ENCODE measurements around the gene SFN.
A peak's percentile ranks its signal among the peaks of the same experiment; 100 is the strongest.

Gene SFN

DNA sequence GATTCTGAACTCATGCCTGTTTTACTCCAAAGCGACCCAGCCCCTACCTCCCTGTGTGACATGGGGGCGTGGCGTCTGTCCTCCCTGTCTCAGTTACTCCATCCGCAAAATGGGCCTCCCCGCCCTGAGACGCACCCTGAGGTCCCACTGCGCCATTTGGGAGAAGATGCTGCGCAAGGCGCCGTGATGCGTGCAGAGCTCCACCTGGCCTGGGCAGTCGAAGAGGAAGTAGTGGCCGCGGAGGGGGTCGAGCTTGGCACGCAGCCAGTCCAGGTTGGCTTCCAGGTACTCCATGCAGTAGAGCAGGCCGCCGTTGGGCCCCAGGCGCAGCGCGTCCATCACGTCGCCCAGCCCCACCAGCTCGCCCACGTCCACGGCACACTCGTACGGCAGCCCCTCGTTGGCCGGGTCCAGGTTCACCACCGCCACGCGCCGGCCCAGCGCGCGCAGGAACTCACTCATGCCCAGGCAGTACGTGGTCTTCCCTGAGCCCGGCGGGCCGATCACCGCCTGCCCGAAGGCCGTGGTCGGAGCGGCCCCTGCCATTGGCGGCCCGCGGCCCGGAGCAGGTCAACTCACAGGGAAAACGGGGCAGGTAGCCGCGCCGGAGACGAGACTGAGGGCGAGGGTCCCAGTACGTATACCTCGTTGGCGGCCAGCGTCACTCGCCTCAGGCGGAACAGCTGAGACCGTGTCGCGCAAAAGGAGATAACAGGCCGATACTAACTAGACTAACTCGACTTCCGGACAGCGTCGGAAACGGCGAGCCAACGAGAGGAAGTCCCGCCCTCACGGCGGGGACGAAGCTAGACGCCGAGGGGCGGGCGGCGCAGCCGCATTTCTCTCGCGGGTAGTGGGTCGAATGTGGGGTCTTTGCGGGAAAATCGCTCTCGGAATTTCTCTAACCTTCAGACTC lies 26.9 kb downstream of the SFN start, which contains the start of gene GPN2:
Gene GPN2, minus strand, starts transcription at position 733 of the 916 bp plus-strand sequence. Its CDS starts 187 bp downstream, at position 546.
- peak within 1 kb of the TSS; percentile 98 for H3K14ac ChIP-seq (ENCODE audit: low read length)
- no peaks in the 10 kb centered on the region for H3K9me3 ChIP-seq (replicated peaks in 1 of 2; ENCODE audit: control insufficient read depth in 2 of 2, insufficient read depth in 1 of 2, low read depth in 1 of 2, low read length in 2 of 2)
- peak within 1 kb of the TSS; percentile 95 for H3K4me2 ChIP-seq (ENCODE audit: insufficient read depth, low read length, poor library complexity, severe bottlenecking)
- H4K8ac ChIP-seq (ENCODE audit: low read depth, low read length) = no peak within 1 kb of the TSS
- peak within 1 kb of the TSS; percentile 16 for H4K91ac ChIP-seq (ENCODE audit: low read depth, low read length, poor library complexity)
- peaks cover 5 to 9% of the 10 kb centered on the region in 2 donors for H3K4me1 ChIP-seq (ENCODE audit: control insufficient read depth in 2 of 2, insufficient read depth in 1 of 2, low read depth in 1 of 2, low read length in 2 of 2)
- peak within 1 kb of the TSS; percentile 70 to 99 for H3K4me3 ChIP-seq (ENCODE audit: low read length in 2 of 2)
- WGBS, 2 donors (ENCODE audit: extremely low coverage in 2 of 2, insufficient read length in 2 of 2, insufficient replicate concordance in 1 of 2) = no CpG with 5 or more reads among the region's 89 CpGs
- peak; percentile 56 for DNase-seq (ENCODE audit: low spot score)
- peak within 1 kb of the TSS; percentile 27 for H2BK12ac ChIP-seq (ENCODE audit: low read length)
- H3K27ac ChIP-seq (replicated peaks; ENCODE audit: low read length) = peak within 1 kb of the TSS; percentile 57
- H3K18ac ChIP-seq (ENCODE audit: low read length) = peak within 1 kb of the TSS; percentile 91
- peak within 1 kb of the TSS; percentile 95 for H3K23ac ChIP-seq (ENCODE audit: low read depth, low read length, poor library complexity)
- H2BK120ac ChIP-seq (ENCODE audit: low read depth, low read length) = peak within 1 kb of the TSS; percentile 67
- H3K36me3 ChIP-seq (replicated peaks in 1 of 2; ENCODE audit: control insufficient read depth in 2 of 2, insufficient read depth in 2 of 2, low read length in 2 of 2) = peaks cover 31 to 65% of the 10 kb centered on the region in 2 donors
- H2AFZ ChIP-seq (ENCODE audit: low read length) = peak within 1 kb of the TSS; percentile 94
- H2BK15ac ChIP-seq (ENCODE audit: low read length) = no peak within 1 kb of the TSS
- peak within 1 kb of the TSS; percentile 2 for H2BK5ac ChIP-seq (ENCODE audit: low read length)
- peak within 1 kb of the TSS; percentile 69 for H2AK5ac ChIP-seq (ENCODE audit: low read depth, low read length)
- H3K79me1 ChIP-seq (ENCODE audit: low read depth, low read length) = peaks cover 7% of the 10 kb centered on the region
- H3K4ac ChIP-seq (ENCODE audit: low read length) = no peak within 1 kb of the TSS
- H3K9ac ChIP-seq (ENCODE audit: low read depth, low read length, poor library complexity) = peak within 1 kb of the TSS; percentile 100
- no peaks in the 10 kb centered on the region for H3K27me3 ChIP-seq (ENCODE audit: control insufficient read depth in 3 of 3, insufficient read depth in 3 of 3, low read depth in 1 of 3, low read length in 3 of 3)

DNA sequence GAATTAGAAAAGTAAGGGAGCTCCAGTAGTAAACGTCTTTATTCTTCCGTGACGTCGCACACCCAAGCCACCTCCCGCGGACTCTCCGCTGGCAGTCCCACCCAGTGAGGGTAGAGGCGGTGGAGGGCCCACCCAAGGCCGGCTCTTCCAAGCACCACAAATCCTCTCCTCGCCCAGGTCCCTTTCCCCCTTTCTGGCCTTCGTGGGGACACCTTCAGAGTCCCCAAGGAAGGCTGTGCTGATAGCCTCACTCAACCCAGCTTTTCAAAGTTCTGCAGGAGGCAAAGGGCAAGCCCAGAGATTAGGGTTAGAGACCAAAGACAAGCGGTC lies 27.5 kb downstream of the SFN start:
- peak overlapping the region; percentile 94 for H2AFZ ChIP-seq (ENCODE audit: low read length)
- peak overlapping the region; percentile 2 for H2BK5ac ChIP-seq (ENCODE audit: low read length)
- H3K4me3 ChIP-seq (ENCODE audit: low read length in 2 of 2) = peak overlapping the region; percentile 70 to 99
- WGBS, 2 donors (ENCODE audit: extremely low coverage in 2 of 2, insufficient read length in 2 of 2, insufficient replicate concordance in 1 of 2) = no CpG with 5 or more reads among the region's 12 CpGs
- peaks cover 29 to 66% of the 10 kb centered on the region in 2 donors for H3K36me3 ChIP-seq (replicated peaks in 1 of 2; ENCODE audit: control insufficient read depth in 2 of 2, insufficient read depth in 2 of 2, low read length in 2 of 2)
- H2BK120ac ChIP-seq (ENCODE audit: low read depth, low read length) = no peak overlapping the region
- peak overlapping the region; percentile 71 for H3K9ac ChIP-seq (ENCODE audit: low read depth, low read length, poor library complexity)
- H3K4ac ChIP-seq (ENCODE audit: low read length) = no peak overlapping the region
- H3K9me3 ChIP-seq (replicated peaks in 1 of 2; ENCODE audit: control insufficient read depth in 2 of 2, insufficient read depth in 1 of 2, low read depth in 1 of 2, low read length in 2 of 2) = no peaks in the 10 kb centered on the region
- H4K91ac ChIP-seq (ENCODE audit: low read depth, low read length, poor library complexity) = no peak overlapping the region
- DNase-seq (ENCODE audit: low spot score) = no peak
- peak overlapping the region; percentile 31 for H3K18ac ChIP-seq (ENCODE audit: low read length)
- H3K23ac ChIP-seq (ENCODE audit: low read depth, low read length, poor library complexity) = no peak overlapping the region
- H3K27me3 ChIP-seq (ENCODE audit: control insufficient read depth in 3 of 3, insufficient read depth in 3 of 3, low read depth in 1 of 3, low read length in 3 of 3) = no peaks in the 10 kb centered on the region
- peak overlapping the region; percentile 66 for H3K4me2 ChIP-seq (ENCODE audit: insufficient read depth, low read length, poor library complexity, severe bottlenecking)
- no peak overlapping the region for H3K27ac ChIP-seq (replicated peaks; ENCODE audit: low read length)
- H2AK5ac ChIP-seq (ENCODE audit: low read depth, low read length) = peak overlapping the region; percentile 11
- peaks cover 7% of the 10 kb centered on the region for H3K79me1 ChIP-seq (ENCODE audit: low read depth, low read length)
- no peak overlapping the region for H2BK15ac ChIP-seq (ENCODE audit: low read length)
- peaks cover 5 to 9% of the 10 kb centered on the region in 2 donors for H3K4me1 ChIP-seq (ENCODE audit: control insufficient read depth in 2 of 2, insufficient read depth in 1 of 2, low read depth in 1 of 2, low read length in 2 of 2)
- no peak overlapping the region for H4K8ac ChIP-seq (ENCODE audit: low read depth, low read length)
- no peak overlapping the region for H2BK12ac ChIP-seq (ENCODE audit: low read length)
- no peak overlapping the region for H3K14ac ChIP-seq (ENCODE audit: low read length)

DNA sequence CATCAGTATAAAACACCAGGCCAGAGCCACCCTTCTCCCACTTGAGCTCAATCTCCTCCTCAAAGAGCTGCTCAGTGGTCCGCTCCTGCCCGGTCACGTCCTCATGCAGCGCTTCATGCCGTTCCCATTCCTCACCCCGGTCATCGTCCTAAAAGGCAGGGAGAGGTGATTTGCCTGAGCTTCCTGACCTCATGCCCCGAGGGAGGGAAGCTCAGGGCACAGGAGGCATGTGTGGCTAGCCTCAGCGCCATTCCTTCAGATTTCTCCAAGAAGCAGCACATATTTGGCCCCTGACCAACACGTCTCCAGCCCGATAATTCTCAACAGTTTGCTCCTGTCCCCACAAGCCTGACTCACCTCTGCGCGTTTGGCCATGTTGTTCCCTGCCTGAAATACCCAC lies 31.3 kb downstream of the SFN start:
- H3K79me1 ChIP-seq (ENCODE audit: low read depth, low read length) = peaks cover 4% of the 10 kb centered on the region
- H3K9me3 ChIP-seq (replicated peaks in 1 of 2; ENCODE audit: control insufficient read depth in 2 of 2, insufficient read depth in 1 of 2, low read depth in 1 of 2, low read length in 2 of 2) = no peaks in the 10 kb centered on the region
- H3K4me2 ChIP-seq (ENCODE audit: insufficient read depth, low read length, poor library complexity, severe bottlenecking) = no peak overlapping the region
- H3K27me3 ChIP-seq (ENCODE audit: control insufficient read depth in 3 of 3, insufficient read depth in 3 of 3, low read depth in 1 of 3, low read length in 3 of 3) = no peaks in the 10 kb centered on the region
- H3K9ac ChIP-seq (ENCODE audit: low read depth, low read length, poor library complexity) = no peak overlapping the region
- H3K18ac ChIP-seq (ENCODE audit: low read length) = no peak overlapping the region
- no peak overlapping the region for H2BK5ac ChIP-seq (ENCODE audit: low read length)
- H2BK120ac ChIP-seq (ENCODE audit: low read depth, low read length) = no peak overlapping the region
- H3K4me3 ChIP-seq (ENCODE audit: low read length in 2 of 2) = peak overlapping the region in 1 of 2 donors; percentile 18
- H3K36me3 ChIP-seq (replicated peaks in 1 of 2; ENCODE audit: control insufficient read depth in 2 of 2, insufficient read depth in 2 of 2, low read length in 2 of 2) = peaks cover 20 to 60% of the 10 kb centered on the region in 2 donors
- no peak overlapping the region for H2AK5ac ChIP-seq (ENCODE audit: low read depth, low read length)
- H2BK12ac ChIP-seq (ENCODE audit: low read length) = no peak overlapping the region
- no peak overlapping the region for H3K4ac ChIP-seq (ENCODE audit: low read length)
- WGBS, 2 donors (ENCODE audit: extremely low coverage in 2 of 2, insufficient read length in 2 of 2, insufficient replicate concordance in 1 of 2) = no CpG with 5 or more reads among the region's 13 CpGs
- H3K4me1 ChIP-seq (ENCODE audit: control insufficient read depth in 2 of 2, insufficient read depth in 1 of 2, low read depth in 1 of 2, low read length in 2 of 2) = peaks cover 6 to 7% of the 10 kb centered on the region in 2 donors
- no peak overlapping the region for H4K8ac ChIP-seq (ENCODE audit: low read depth, low read length)
- H3K14ac ChIP-seq (ENCODE audit: low read length) = no peak overlapping the region
- H2AFZ ChIP-seq (ENCODE audit: low read length) = no peak overlapping the region
- no peak for DNase-seq (ENCODE audit: low spot score)
- H4K91ac ChIP-seq (ENCODE audit: low read depth, low read length, poor library complexity) = no peak overlapping the region
- H2BK15ac ChIP-seq (ENCODE audit: low read length) = no peak overlapping the region
- no peak overlapping the region for H3K27ac ChIP-seq (replicated peaks; ENCODE audit: low read length)
- H3K23ac ChIP-seq (ENCODE audit: low read depth, low read length, poor library complexity) = no peak overlapping the region

DNA sequence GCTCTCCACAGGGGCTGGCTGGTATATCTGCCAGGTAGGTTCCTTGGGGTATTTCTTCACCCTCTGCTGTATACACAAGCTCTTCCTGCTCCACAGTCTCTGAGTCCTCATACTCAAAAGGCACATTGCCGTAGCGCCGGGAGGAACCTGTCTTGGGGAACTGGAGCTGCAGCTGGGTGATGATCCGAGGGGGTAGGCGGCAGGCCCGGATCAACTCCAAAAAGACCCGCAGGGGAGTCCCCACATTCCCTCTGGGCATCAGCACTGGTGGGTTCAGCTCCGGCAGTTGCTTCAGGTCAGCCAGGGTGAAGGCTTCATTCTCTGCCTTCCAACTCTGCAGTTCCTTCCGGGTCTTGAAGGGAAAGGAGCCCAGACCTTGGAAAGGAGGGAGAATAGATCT lies 34.4 kb downstream of the SFN start:
- H2BK5ac ChIP-seq (ENCODE audit: low read length) = no peak overlapping the region
- H4K91ac ChIP-seq (ENCODE audit: low read depth, low read length, poor library complexity) = no peak overlapping the region
- H3K18ac ChIP-seq (ENCODE audit: low read length) = no peak overlapping the region
- no peak overlapping the region for H4K8ac ChIP-seq (ENCODE audit: low read depth, low read length)
- H3K14ac ChIP-seq (ENCODE audit: low read length) = no peak overlapping the region
- no peak overlapping the region for H3K27ac ChIP-seq (replicated peaks; ENCODE audit: low read length)
- no peak overlapping the region for H2AK5ac ChIP-seq (ENCODE audit: low read depth, low read length)
- H3K4me2 ChIP-seq (ENCODE audit: insufficient read depth, low read length, poor library complexity, severe bottlenecking) = no peak overlapping the region
- H3K27me3 ChIP-seq (ENCODE audit: control insufficient read depth in 3 of 3, insufficient read depth in 3 of 3, low read depth in 1 of 3, low read length in 3 of 3) = no peaks in the 10 kb centered on the region
- DNase-seq (ENCODE audit: low spot score) = no peak
- peaks cover 17 to 51% of the 10 kb centered on the region in 2 donors for H3K36me3 ChIP-seq (replicated peaks in 1 of 2; ENCODE audit: control insufficient read depth in 2 of 2, insufficient read depth in 2 of 2, low read length in 2 of 2)
- peaks cover 0 to 3% of the 10 kb centered on the region in 2 donors for H3K4me1 ChIP-seq (ENCODE audit: control insufficient read depth in 2 of 2, insufficient read depth in 1 of 2, low read depth in 1 of 2, low read length in 2 of 2)
- no peak overlapping the region for H3K9ac ChIP-seq (ENCODE audit: low read depth, low read length, poor library complexity)
- no peak overlapping the region for H2BK15ac ChIP-seq (ENCODE audit: low read length)
- H2BK12ac ChIP-seq (ENCODE audit: low read length) = no peak overlapping the region
- WGBS, 2 donors (ENCODE audit: extremely low coverage in 2 of 2, insufficient read length in 2 of 2, insufficient replicate concordance in 1 of 2) = no CpG with 5 or more reads among the region's 9 CpGs
- H3K23ac ChIP-seq (ENCODE audit: low read depth, low read length, poor library complexity) = no peak overlapping the region
- no peak overlapping the region for H3K4ac ChIP-seq (ENCODE audit: low read length)
- peaks cover 4% of the 10 kb centered on the region for H3K79me1 ChIP-seq (ENCODE audit: low read depth, low read length)
- no peak overlapping the region for H3K4me3 ChIP-seq (ENCODE audit: low read length in 2 of 2)
- H2BK120ac ChIP-seq (ENCODE audit: low read depth, low read length) = no peak overlapping the region
- no peaks in the 10 kb centered on the region for H3K9me3 ChIP-seq (replicated peaks in 1 of 2; ENCODE audit: control insufficient read depth in 2 of 2, insufficient read depth in 1 of 2, low read depth in 1 of 2, low read length in 2 of 2)
- H2AFZ ChIP-seq (ENCODE audit: low read length) = no peak overlapping the region

Data from neuronal stem cell (in vitro differentiated cells).